GM18511 (cell line): ENCODE data around the gene ADCY9.
"Not testable (repeated sequence)": the region's sequence is repeated elsewhere in the genome, so short reads cannot be mapped to it uniquely, and the experiment has no call there.

Experiments
- ATAC-seq: cut with Tn5 transposase; IDR thresholded peaks from one replicate; pipeline ENCODE4 v1.9.1; 2021; ENCODE audit warnings: mild to moderate bottlenecking, moderate library complexity; ENCODE audit not compliant: unreplicated experiment

The ADCY9 gene

GRCh38 chr16:3937066-3937875 lies 179.0 kb downstream of the ADCY9 start:
- ATAC-seq: no peak

- no peak for ATAC-seq
Observed at GRCh38 chr16:3935921-3936320, 180.3 kb downstream of the ADCY9 start.

GRCh38 chr16:3934491-3935181 lies 181.6 kb downstream of the ADCY9 start:
- ATAC-seq: no peak

- ATAC-seq: not testable (repeated sequence)
Observed at GRCh38 chr16:3927147-3927546, 189.1 kb downstream of the ADCY9 start.

GRCh38 chr16:3924763-3925162 lies 191.5 kb downstream of the ADCY9 start:
- ATAC-seq: no peak

- no peak for ATAC-seq
Observed at GRCh38 chr16:3922241-3922640, 194.0 kb downstream of the ADCY9 start.

- ATAC-seq: no peak
Observed at GRCh38 chr16:3920206-3920605, 196.0 kb downstream of the ADCY9 start.

- ATAC-seq: no peak
Observed at GRCh38 chr16:3919413-3919812, 196.8 kb downstream of the ADCY9 start.

- ATAC-seq: no peak
Observed at GRCh38 chr16:3915426-3916260, 200.6 kb downstream of the ADCY9 start.

GRCh38 chr16:3912897-3913296 lies 203.3 kb downstream of the ADCY9 start:
- ATAC-seq: no peak
